Measurements from ENCODE around the gene AHCTF1. TPM values are rescaled to one million over a fixed set of nuclear protein-coding genes. Genes with fewer than 3 reads are reported as not detected.
"Not testable (repeated sequence)": the region's sequence is repeated elsewhere in the genome, so short reads cannot be mapped to it uniquely, and the experiment has no call there.

AHCTF1 gene
- total RNA-seq, 1 donor from 2014 or later = 44.0 TPM

GRCh38 chr1:246820666-246821065 is 111.1 kb downstream of the AHCTF1 start:
- DNase-seq (ENCODE audit: low read depth) = no peak
- no peak for TF ChIP-seq CTCF (IDR thresholded peaks at IDR 0.05; ENCODE audit: insufficient read depth, low read depth, low read length)
- no peak for TF ChIP-seq EZH2 (IDR thresholded peaks at IDR 0.05; ENCODE audit: insufficient read depth, low read length)
- H3K9ac ChIP-seq (ENCODE audit: low read length) = no peak overlapping the region
- no peak overlapping the region for H3K27ac ChIP-seq (ENCODE audit: low read depth, low read length)
- no peaks in the 10 kb centered on the region for H3K9me3 ChIP-seq (ENCODE audit: insufficient read depth, low read depth, low read length)
- Mint-ChIP-seq H3K4me3 (ENCODE audit: unreplicated experiment) (no peak overlapping the region), H3K4me1 (ENCODE audit: low read depth, unreplicated experiment) (no peaks in the 10 kb centered on the region), H3K36me3 (ENCODE audit: low read depth, unreplicated experiment) (no peaks in the 10 kb centered on the region), H3K9me3 (ENCODE audit: unreplicated experiment) (peaks cover 4% of the 10 kb centered on the region), H3K27me3 (ENCODE audit: low read depth, unreplicated experiment) (peaks cover 10% of the 10 kb centered on the region), H3K27ac (ENCODE audit: unreplicated experiment) (peak overlapping the region; percentile 59)
- no peak overlapping the region for H3K4me3 ChIP-seq (ENCODE audit: insufficient read depth, low read depth, low read length)
- H4K20me1 ChIP-seq (ENCODE audit: insufficient read depth, low read length) = no peaks in the 10 kb centered on the region
- H3K4me2 ChIP-seq (ENCODE audit: low read length) = no peak overlapping the region
- no peaks in the 10 kb centered on the region for H3K36me3 ChIP-seq (ENCODE audit: insufficient read depth, low read length)
- no peaks in the 10 kb centered on the region for H3K79me2 ChIP-seq (ENCODE audit: insufficient read depth, low read length)
- no peaks in the 10 kb centered on the region for H3K4me1 ChIP-seq (ENCODE audit: insufficient read depth, low read length)
- FAIRE-seq = no peak
- no peak overlapping the region for H2AFZ ChIP-seq (ENCODE audit: low read depth, low read length)
- no peaks in the 10 kb centered on the region for H3K27me3 ChIP-seq (ENCODE audit: insufficient read depth, low read length)

- peak; percentile 54 for FAIRE-seq
- H3K27ac ChIP-seq (ENCODE audit: low read depth, low read length); H3K4me3 Mint-ChIP-seq (ENCODE audit: unreplicated experiment); H3K36me3 ChIP-seq (ENCODE audit: insufficient read depth, low read length); H3K9me3 ChIP-seq (ENCODE audit: insufficient read depth, low read depth, low read length); H3K4me3 ChIP-seq (ENCODE audit: insufficient read depth, low read depth, low read length); H3K4me2 ChIP-seq (ENCODE audit: low read length); H3K36me3 Mint-ChIP-seq (ENCODE audit: low read depth, unreplicated experiment); H3K9me3 Mint-ChIP-seq (ENCODE audit: unreplicated experiment); H2AFZ ChIP-seq (ENCODE audit: low read depth, low read length); H3K9ac ChIP-seq (ENCODE audit: low read length); H3K4me1 Mint-ChIP-seq (ENCODE audit: low read depth, unreplicated experiment); H3K4me1 ChIP-seq (ENCODE audit: insufficient read depth, low read length); H3K27ac Mint-ChIP-seq (ENCODE audit: unreplicated experiment); DNase-seq (ENCODE audit: low read depth); H3K27me3 ChIP-seq (ENCODE audit: insufficient read depth, low read length); H4K20me1 ChIP-seq (ENCODE audit: insufficient read depth, low read length); H3K79me2 ChIP-seq (ENCODE audit: insufficient read depth, low read length): not testable (repeated sequence)
- H3K27me3 Mint-ChIP-seq (ENCODE audit: low read depth, unreplicated experiment) = peaks cover 16% of the 10 kb centered on the region
These were observed 114.0 kb downstream of the AHCTF1 start for GRCh38 chr1:246817778-246818177.

GRCh38 chr1:246815693-246816270 is 116.0 kb downstream of the AHCTF1 start:
- Histone ChIP-seq H3K27me3 (ENCODE audit: insufficient read depth, low read length) (no peaks in the 10 kb centered on the region), H3K4me3 (ENCODE audit: insufficient read depth, low read depth, low read length) (no peak overlapping the region), H3K4me1 (ENCODE audit: insufficient read depth, low read length) (no peaks in the 10 kb centered on the region), H2AFZ (ENCODE audit: low read depth, low read length) (no peak overlapping the region), H3K79me2 (ENCODE audit: insufficient read depth, low read length) (no peaks in the 10 kb centered on the region), H3K9me3 (ENCODE audit: insufficient read depth, low read depth, low read length) (no peaks in the 10 kb centered on the region), H3K36me3 (ENCODE audit: insufficient read depth, low read length) (no peaks in the 10 kb centered on the region), H3K9ac (ENCODE audit: low read length) (no peak overlapping the region), H4K20me1 (ENCODE audit: insufficient read depth, low read length) (no peaks in the 10 kb centered on the region), H3K4me2 (ENCODE audit: low read length) (no peak overlapping the region), H3K27ac (ENCODE audit: low read depth, low read length) (no peak overlapping the region)
- H3K36me3 Mint-ChIP-seq (ENCODE audit: low read depth, unreplicated experiment) = no peaks in the 10 kb centered on the region
- H3K4me1 Mint-ChIP-seq (ENCODE audit: low read depth, unreplicated experiment) = no peaks in the 10 kb centered on the region
- H3K4me3 Mint-ChIP-seq (ENCODE audit: unreplicated experiment) = no peak overlapping the region
- no peak overlapping the region for H3K27ac Mint-ChIP-seq (ENCODE audit: unreplicated experiment)
- no peak for TF ChIP-seq CTCF (IDR thresholded peaks at IDR 0.05; ENCODE audit: insufficient read depth, low read depth, low read length)
- no peak for TF ChIP-seq EZH2 (IDR thresholded peaks at IDR 0.05; ENCODE audit: insufficient read depth, low read length)
- peaks cover 14% of the 10 kb centered on the region for H3K27me3 Mint-ChIP-seq (ENCODE audit: low read depth, unreplicated experiment)
- no peak for FAIRE-seq
- H3K9me3 Mint-ChIP-seq (ENCODE audit: unreplicated experiment) = peaks cover 2% of the 10 kb centered on the region
- no peak for DNase-seq (ENCODE audit: low read depth)
